Loucy (cell line): Measurements from ENCODE around the gene COX4I2.

Source experiments
- H2AFZ ChIP-seq: fragments of 200-600 bp; sonication (generic); 2 replicates; pipeline ENCODE4 v1.6.0; 2016; ENCODE audit warnings: antibody characterized with exemption, mild to moderate bottlenecking, low read length, moderate library complexity
- H3F3A ChIP-seq: fragments of 200-600 bp; 2 replicates; pipeline ENCODE4 v1.6.0; 2016; ENCODE audit warnings: antibody characterized with exemption, low read depth, mild to moderate bottlenecking
- H3K27me3 ChIP-seq: fragments of 200-600 bp; sonication (generic); 2 replicates; pipeline ENCODE4 v1.6.1; 2014; ENCODE audit warnings: low read length, mild to moderate bottlenecking; ENCODE audit not compliant: insufficient read depth, poor library complexity, severe bottlenecking
- H3K36me3 ChIP-seq: fragments of 200-600 bp; sonication (generic); 2 replicates; pipeline ENCODE4 v1.6.1; 2016; ENCODE audit warnings: low read length; ENCODE audit not compliant: insufficient read depth
- H3K4me1 ChIP-seq: fragments of 200-600 bp; sonication (generic); 2 replicates; pipeline ENCODE4 v1.5.1; 2014; ENCODE audit warnings: low read length, mild to moderate bottlenecking; ENCODE audit not compliant: insufficient read depth, poor library complexity, severe bottlenecking
- H3K4me2 ChIP-seq: fragments of 200-600 bp; sonication (generic); 2 replicates; pipeline ENCODE4 v1.6.0; 2014; ENCODE audit warnings: antibody characterized with exemption, low read length, low read depth, mild to moderate bottlenecking; ENCODE audit not compliant: poor library complexity, severe bottlenecking
- H3K4me3 ChIP-seq: fragments of 200-600 bp; sonication (generic); 2 replicates; pipeline ENCODE4 v1.5.1; 2014; ENCODE audit warnings: low read length, mild to moderate bottlenecking, mixed read lengths; ENCODE audit not compliant: poor library complexity, severe bottlenecking
- H3K79me2 ChIP-seq: fragments of 200-600 bp; sonication (generic); 2 replicates; pipeline ENCODE4 v1.6.1; 2014; ENCODE audit warnings: low read length; ENCODE audit not compliant: insufficient read depth
- H3K9ac ChIP-seq: fragments of 200-600 bp; sonication (generic); 2 replicates; pipeline ENCODE4 v1.6.0; 2014; ENCODE audit warnings: mild to moderate bottlenecking, low read depth, low read length, moderate library complexity; ENCODE audit not compliant: poor library complexity, severe bottlenecking
- H3K9me2 ChIP-seq: fragments of 200-600 bp; sonication (generic); replicated peaks from 2 replicates; pipeline ENCODE4 v1.6.1; 2016; ENCODE audit warnings: low read depth, low read length, mixed read lengths
- H3K9me3 ChIP-seq: fragments of 200-600 bp; sonication (generic); 2 replicates; pipeline ENCODE4 v1.6.1; 2014; ENCODE audit warnings: mild to moderate bottlenecking, antibody characterized with exemption, low read length, low read depth; ENCODE audit not compliant: insufficient read depth
- H4K20me1 ChIP-seq: fragments of 200-600 bp; sonication (generic); 2 replicates; pipeline ENCODE4 v1.6.0; 2014; ENCODE audit warnings: antibody characterized with exemption, low read length, mild to moderate bottlenecking; ENCODE audit not compliant: insufficient read depth, poor library complexity, severe bottlenecking
- CTCF ChIP-seq: fragments of 200-600 bp; sonication (generic); conservative IDR thresholded peaks from 2 replicates; pipeline ENCODE4 v1.5.1; 2014; ENCODE audit warnings: mild to moderate bottlenecking, antibody characterized with exemption, low read length
- EZH2phosphoT487 ChIP-seq: fragments of 200-600 bp; IDR thresholded peaks from 2 replicates; pipeline ENCODE4 v1.6.1; 2018; ENCODE audit warnings: antibody characterized with exemption, mild to moderate bottlenecking, moderate library complexity, borderline replicate concordance

The COX4I2 gene

GRCh38 chr20:31681128-31681727 is 43.5 kb downstream of the COX4I2 start:
- Histone ChIP-seq H3K27me3 (no peaks in the 10 kb centered on the region), H3K9ac (peak overlapping the region; percentile 59), H3K9me3 (no peaks in the 10 kb centered on the region), H4K20me1 (no peaks in the 10 kb centered on the region), H2AFZ (no peak overlapping the region), H3F3A (0 out of 2 replicates have a peak, but pooled peaks cover 10% of the 10 kb centered on the region), H3K36me3 (peaks cover 14% of the 10 kb centered on the region; the same call in 1 of the 2 replicates), H3K4me3 (no peak overlapping the region), H3K4me1 (peaks cover 82% of the 10 kb centered on the region), H3K9me2 (no peaks in the 10 kb centered on the region), H3K79me2 (peaks cover 89% of the 10 kb centered on the region), H3K4me2 (no peak overlapping the region)
- TF ChIP-seq CTCF (no peak), EZH2phosphoT487 (no peak)

GRCh38 chr20:31681769-31682168 is 44.1 kb downstream of the COX4I2 start:
- 0 out of 2 replicates have a peak, but pooled peaks cover 10% of the 10 kb centered on the region for H3F3A ChIP-seq
- no peak overlapping the region for H2AFZ ChIP-seq
- no peaks in the 10 kb centered on the region for H3K27me3 ChIP-seq
- H3K36me3 ChIP-seq: peaks cover 20% of the 10 kb centered on the region; the same call in 1 of the 2 replicates
- no peak overlapping the region for H3K4me2 ChIP-seq
- H3K4me3 ChIP-seq: no peak overlapping the region
- no peaks in the 10 kb centered on the region for H4K20me1 ChIP-seq
- H3K4me1 ChIP-seq: peaks cover 82% of the 10 kb centered on the region
- H3K9me3 ChIP-seq: no peaks in the 10 kb centered on the region
- no peaks in the 10 kb centered on the region for H3K9me2 ChIP-seq
- peaks cover 89% of the 10 kb centered on the region for H3K79me2 ChIP-seq
- peak overlapping the region; percentile 59 for H3K9ac ChIP-seq
- TF ChIP-seq EZH2phosphoT487 (no peak), CTCF (no peak)

DNA sequence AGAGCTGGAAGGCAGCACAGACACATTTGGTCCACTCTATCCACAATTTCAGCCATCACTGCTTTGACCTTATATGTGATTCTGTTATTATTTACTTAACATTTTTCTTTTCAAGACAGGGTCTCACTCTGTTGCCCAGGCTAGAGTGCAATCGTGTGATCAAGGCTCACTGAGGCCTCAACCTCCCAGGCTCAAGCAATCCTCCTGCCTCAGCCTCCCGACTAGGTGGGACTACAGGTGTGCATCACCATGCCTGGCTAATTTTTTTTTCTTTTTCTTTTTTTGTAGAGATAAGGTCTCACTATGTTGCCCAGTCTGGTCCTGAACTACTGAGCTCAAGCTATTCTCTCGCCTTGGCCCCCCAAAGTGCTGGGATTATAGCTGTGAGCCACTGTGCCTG is 44.6 kb downstream of the COX4I2 start:
- no peak for TF ChIP-seq CTCF
- TF ChIP-seq EZH2phosphoT487: no peak
- H3K9me3 ChIP-seq: no peaks in the 10 kb centered on the region
- peaks cover 92% of the 10 kb centered on the region for H3K79me2 ChIP-seq
- H3K9ac ChIP-seq: peak overlapping the region; percentile 59
- no peak overlapping the region for H2AFZ ChIP-seq
- no peak overlapping the region for H3K4me3 ChIP-seq
- H3F3A ChIP-seq: 0 out of 2 replicates have a peak, but pooled peaks cover 10% of the 10 kb centered on the region
- H4K20me1 ChIP-seq: no peaks in the 10 kb centered on the region
- peaks cover 83% of the 10 kb centered on the region for H3K4me1 ChIP-seq
- no peaks in the 10 kb centered on the region for H3K27me3 ChIP-seq
- H3K4me2 ChIP-seq: no peak overlapping the region
- peaks cover 25% of the 10 kb centered on the region; the same call in 1 of the 2 replicates for H3K36me3 ChIP-seq
- H3K9me2 ChIP-seq: no peaks in the 10 kb centered on the region
